Measurements from ENCODE around the gene TBL1X.

TBL1X gene

GRCh38 chrX:9529223-9529622 is 64.4 kb downstream of the TBL1X start:
- Histone ChIP-seq H3K27me3 (ENCODE audit: control insufficient read depth in 3 of 3, insufficient read depth in 3 of 3, low read depth in 1 of 3, low read length in 3 of 3) (no peaks in the 10 kb centered on the region), H2BK15ac (ENCODE audit: low read length) (no peak overlapping the region), H3K36me3 (replicated peaks in 1 of 2; ENCODE audit: control insufficient read depth in 2 of 2, insufficient read depth in 2 of 2, low read length in 2 of 2) (no peaks in the 10 kb centered on the region), H2AK5ac (ENCODE audit: low read depth, low read length) (no peak overlapping the region), H3K9ac (ENCODE audit: low read depth, low read length, poor library complexity) (no peak overlapping the region), H3K4ac (ENCODE audit: low read length) (no peak overlapping the region), H3K4me2 (ENCODE audit: insufficient read depth, low read length, poor library complexity, severe bottlenecking) (no peak overlapping the region), H3K27ac (replicated peaks; ENCODE audit: low read length) (peak overlapping the region; percentile 59), H3K14ac (ENCODE audit: low read length) (no peak overlapping the region), H3K4me1 (ENCODE audit: control insufficient read depth in 2 of 2, insufficient read depth in 1 of 2, low read depth in 1 of 2, low read length in 2 of 2) (peaks cover 17 to 33% of the 10 kb centered on the region in 2 donors), H3K79me1 (ENCODE audit: low read depth, low read length) (peaks cover 2% of the 10 kb centered on the region), H4K8ac (ENCODE audit: low read depth, low read length) (no peak overlapping the region), H2BK12ac (ENCODE audit: low read length) (no peak overlapping the region), H2BK120ac (ENCODE audit: low read depth, low read length) (no peak overlapping the region), H4K91ac (ENCODE audit: low read depth, low read length, poor library complexity) (no peak overlapping the region), H3K23ac (ENCODE audit: low read depth, low read length, poor library complexity) (no peak overlapping the region), H2BK5ac (ENCODE audit: low read length) (no peak overlapping the region), H2AFZ (ENCODE audit: low read length) (no peak overlapping the region), H3K18ac (ENCODE audit: low read length) (no peak overlapping the region), H3K4me3 (ENCODE audit: low read length in 2 of 2) (no peak overlapping the region), H3K9me3 (replicated peaks in 1 of 2; ENCODE audit: control insufficient read depth in 2 of 2, insufficient read depth in 1 of 2, low read depth in 1 of 2, low read length in 2 of 2) (no peaks in the 10 kb centered on the region)
- no peak for DNase-seq (ENCODE audit: low spot score)
- no CpG with 5 or more reads among the region's 4 CpGs for WGBS, 2 donors (ENCODE audit: extremely low coverage in 2 of 2, insufficient read length in 2 of 2, insufficient replicate concordance in 1 of 2)

- no peak overlapping the region for H2BK12ac ChIP-seq (ENCODE audit: low read length)
- no peak overlapping the region for H2BK120ac ChIP-seq (ENCODE audit: low read depth, low read length)
- H3K27ac ChIP-seq (replicated peaks; ENCODE audit: low read length): peak overlapping the region; percentile 52
- no peaks in the 10 kb centered on the region for H3K27me3 ChIP-seq (ENCODE audit: control insufficient read depth in 3 of 3, insufficient read depth in 3 of 3, low read depth in 1 of 3, low read length in 3 of 3)
- H3K23ac ChIP-seq (ENCODE audit: low read depth, low read length, poor library complexity): no peak overlapping the region
- no peak overlapping the region for H2AFZ ChIP-seq (ENCODE audit: low read length)
- no peak overlapping the region for H4K8ac ChIP-seq (ENCODE audit: low read depth, low read length)
- H3K4me2 ChIP-seq (ENCODE audit: insufficient read depth, low read length, poor library complexity, severe bottlenecking): no peak overlapping the region
- peak; percentile 75 for DNase-seq (ENCODE audit: low spot score)
- no peak overlapping the region for H3K4ac ChIP-seq (ENCODE audit: low read length)
- no peaks in the 10 kb centered on the region for H3K9me3 ChIP-seq (replicated peaks in 1 of 2; ENCODE audit: control insufficient read depth in 2 of 2, insufficient read depth in 1 of 2, low read depth in 1 of 2, low read length in 2 of 2)
- H2BK15ac ChIP-seq (ENCODE audit: low read length): no peak overlapping the region
- peaks cover 2% of the 10 kb centered on the region for H3K79me1 ChIP-seq (ENCODE audit: low read depth, low read length)
- H4K91ac ChIP-seq (ENCODE audit: low read depth, low read length, poor library complexity): no peak overlapping the region
- H3K4me3 ChIP-seq (ENCODE audit: low read length in 2 of 2): no peak overlapping the region
- WGBS, 2 donors (ENCODE audit: extremely low coverage in 2 of 2, insufficient read length in 2 of 2, insufficient replicate concordance in 1 of 2): no CpG with 5 or more reads among the region's 9 CpGs
- H3K14ac ChIP-seq (ENCODE audit: low read length): no peak overlapping the region
- no peak overlapping the region for H3K18ac ChIP-seq (ENCODE audit: low read length)
- H2AK5ac ChIP-seq (ENCODE audit: low read depth, low read length): no peak overlapping the region
- peaks cover 18 to 32% of the 10 kb centered on the region in 2 donors for H3K4me1 ChIP-seq (ENCODE audit: control insufficient read depth in 2 of 2, insufficient read depth in 1 of 2, low read depth in 1 of 2, low read length in 2 of 2)
- H2BK5ac ChIP-seq (ENCODE audit: low read length): no peak overlapping the region
- no peaks in the 10 kb centered on the region for H3K36me3 ChIP-seq (replicated peaks in 1 of 2; ENCODE audit: control insufficient read depth in 2 of 2, insufficient read depth in 2 of 2, low read length in 2 of 2)
- H3K9ac ChIP-seq (ENCODE audit: low read depth, low read length, poor library complexity): no peak overlapping the region
Measured at GRCh38 chrX:9530848-9531274, 66.0 kb downstream of the TBL1X start.

- H3K27ac ChIP-seq (replicated peaks; ENCODE audit: low read length): peak overlapping the region; percentile 70
- H2AFZ ChIP-seq (ENCODE audit: low read length): no peak overlapping the region
- no peak overlapping the region for H2BK120ac ChIP-seq (ENCODE audit: low read depth, low read length)
- no peak overlapping the region for H4K8ac ChIP-seq (ENCODE audit: low read depth, low read length)
- no peak overlapping the region for H2BK12ac ChIP-seq (ENCODE audit: low read length)
- H3K4me3 ChIP-seq (ENCODE audit: low read length in 2 of 2): no peak overlapping the region
- H3K14ac ChIP-seq (ENCODE audit: low read length): no peak overlapping the region
- peaks cover 2% of the 10 kb centered on the region for H3K79me1 ChIP-seq (ENCODE audit: low read depth, low read length)
- no peak overlapping the region for H4K91ac ChIP-seq (ENCODE audit: low read depth, low read length, poor library complexity)
- no peak overlapping the region for H3K23ac ChIP-seq (ENCODE audit: low read depth, low read length, poor library complexity)
- H2BK15ac ChIP-seq (ENCODE audit: low read length): no peak overlapping the region
- H3K9me3 ChIP-seq (replicated peaks in 1 of 2; ENCODE audit: control insufficient read depth in 2 of 2, insufficient read depth in 1 of 2, low read depth in 1 of 2, low read length in 2 of 2): no peaks in the 10 kb centered on the region
- H3K9ac ChIP-seq (ENCODE audit: low read depth, low read length, poor library complexity): no peak overlapping the region
- no peak for DNase-seq (ENCODE audit: low spot score)
- no CpG with 5 or more reads among the region's 12 CpGs for WGBS, 2 donors (ENCODE audit: extremely low coverage in 2 of 2, insufficient read length in 2 of 2, insufficient replicate concordance in 1 of 2)
- H2BK5ac ChIP-seq (ENCODE audit: low read length): peak overlapping the region; percentile 39
- peak overlapping the region; percentile 90 for H3K18ac ChIP-seq (ENCODE audit: low read length)
- H3K4me2 ChIP-seq (ENCODE audit: insufficient read depth, low read length, poor library complexity, severe bottlenecking): no peak overlapping the region
- H3K36me3 ChIP-seq (replicated peaks in 1 of 2; ENCODE audit: control insufficient read depth in 2 of 2, insufficient read depth in 2 of 2, low read length in 2 of 2): peaks cover 0 to 5% of the 10 kb centered on the region in 2 donors
- no peaks in the 10 kb centered on the region for H3K27me3 ChIP-seq (ENCODE audit: control insufficient read depth in 3 of 3, insufficient read depth in 3 of 3, low read depth in 1 of 3, low read length in 3 of 3)
- H2AK5ac ChIP-seq (ENCODE audit: low read depth, low read length): no peak overlapping the region
- no peak overlapping the region for H3K4ac ChIP-seq (ENCODE audit: low read length)
- H3K4me1 ChIP-seq (ENCODE audit: control insufficient read depth in 2 of 2, insufficient read depth in 1 of 2, low read depth in 1 of 2, low read length in 2 of 2): peaks cover 11 to 26% of the 10 kb centered on the region in 2 donors
Measured at GRCh38 chrX:9532349-9532748, 67.5 kb downstream of the TBL1X start.

- Histone ChIP-seq H3K4me3 (ENCODE audit: low read length in 2 of 2) (no peak overlapping the region), H3K14ac (ENCODE audit: low read length) (no peak overlapping the region), H3K27me3 (ENCODE audit: control insufficient read depth in 3 of 3, insufficient read depth in 3 of 3, low read depth in 1 of 3, low read length in 3 of 3) (no peaks in the 10 kb centered on the region), H2AK5ac (ENCODE audit: low read depth, low read length) (no peak overlapping the region), H3K4me2 (ENCODE audit: insufficient read depth, low read length, poor library complexity, severe bottlenecking) (no peak overlapping the region), H3K79me1 (ENCODE audit: low read depth, low read length) (peaks cover 2% of the 10 kb centered on the region), H3K9ac (ENCODE audit: low read depth, low read length, poor library complexity) (no peak overlapping the region), H3K18ac (ENCODE audit: low read length) (no peak overlapping the region), H2BK120ac (ENCODE audit: low read depth, low read length) (no peak overlapping the region), H3K4me1 (ENCODE audit: control insufficient read depth in 2 of 2, insufficient read depth in 1 of 2, low read depth in 1 of 2, low read length in 2 of 2) (peaks cover 9 to 24% of the 10 kb centered on the region in 2 donors), H3K9me3 (replicated peaks in 1 of 2; ENCODE audit: control insufficient read depth in 2 of 2, insufficient read depth in 1 of 2, low read depth in 1 of 2, low read length in 2 of 2) (no peaks in the 10 kb centered on the region), H2BK15ac (ENCODE audit: low read length) (no peak overlapping the region), H4K8ac (ENCODE audit: low read depth, low read length) (no peak overlapping the region), H3K27ac (replicated peaks; ENCODE audit: low read length) (peak overlapping the region; percentile 55), H3K4ac (ENCODE audit: low read length) (no peak overlapping the region), H4K91ac (ENCODE audit: low read depth, low read length, poor library complexity) (no peak overlapping the region), H2AFZ (ENCODE audit: low read length) (no peak overlapping the region), H2BK5ac (ENCODE audit: low read length) (no peak overlapping the region), H2BK12ac (ENCODE audit: low read length) (no peak overlapping the region), H3K36me3 (replicated peaks in 1 of 2; ENCODE audit: control insufficient read depth in 2 of 2, insufficient read depth in 2 of 2, low read length in 2 of 2) (peaks cover 0 to 5% of the 10 kb centered on the region in 2 donors), H3K23ac (ENCODE audit: low read depth, low read length, poor library complexity) (no peak overlapping the region)
- no peak for DNase-seq (ENCODE audit: low spot score)
- no CpG with 5 or more reads among the region's 8 CpGs for WGBS, 2 donors (ENCODE audit: extremely low coverage in 2 of 2, insufficient read length in 2 of 2, insufficient replicate concordance in 1 of 2)
Measured at GRCh38 chrX:9533611-9534010, 68.8 kb downstream of the TBL1X start.

Data from neuronal stem cell (in vitro differentiated cells).